Mucosa of rectum (tissue), 2 donors: ENCODE results near the gene LAMB4.

Source experiments
- H3K27ac ChIP-seq, 2 donors: one replicate each; pipeline ENCODE4 v1.7.0; 2013; ENCODE audit warnings: inconsistent platforms in 2 of 2, low read depth in 2 of 2, low read length in 2 of 2
- H3K27me3 ChIP-seq, 2 donors: one replicate each; pipeline ENCODE4 v1.7.0; 2013; ENCODE audit warnings: low read length in 2 of 2; ENCODE audit not compliant: control insufficient read depth in 2 of 2, insufficient read depth in 2 of 2
- H3K36me3 ChIP-seq, 2 donors: one replicate each; pipeline ENCODE4 v1.7.0; 2013; ENCODE audit warnings: low read length in 2 of 2; ENCODE audit not compliant: control insufficient read depth in 2 of 2, insufficient read depth in 2 of 2
- H3K4me1 ChIP-seq, 2 donors: one replicate each; pipeline ENCODE4 v1.7.0; 2013; ENCODE audit warnings: low read length in 2 of 2, mild to moderate bottlenecking in 1 of 2; ENCODE audit not compliant: control insufficient read depth in 2 of 2, insufficient read depth in 2 of 2
- H3K4me3 ChIP-seq, 2 donors: one replicate each; pipeline ENCODE4 v1.7.0; 2013; ENCODE audit warnings: low read length in 2 of 2
- H3K9ac ChIP-seq, 2 donors: one replicate each; pipeline ENCODE4 v1.7.0; 2013; ENCODE audit warnings: low read length in 2 of 2, low read depth in 1 of 2, mild to moderate bottlenecking in 1 of 2
- H3K9me3 ChIP-seq, 2 donors: one replicate each; pipeline ENCODE4 v1.7.0; 2013; ENCODE audit warnings: low read length in 2 of 2; ENCODE audit not compliant: control insufficient read depth in 2 of 2
- donor health status: healthy.
- donor health status: Normal muscosa, but diverticular disease.

LAMB4 gene

GRCh38 chr7:108132551-108133265, 2.5 kb upstream of the LAMB4 start:
- Histone ChIP-seq H3K9me3 (no peaks in the 10 kb centered on the region), H3K36me3 (no peaks in the 10 kb centered on the region), H3K27me3 (no peaks in the 10 kb centered on the region), H3K27ac (no peak overlapping the region), H3K9ac (no peak overlapping the region), H3K4me3 (no peak overlapping the region), H3K4me1 (no peaks in the 10 kb centered on the region)

DNA sequence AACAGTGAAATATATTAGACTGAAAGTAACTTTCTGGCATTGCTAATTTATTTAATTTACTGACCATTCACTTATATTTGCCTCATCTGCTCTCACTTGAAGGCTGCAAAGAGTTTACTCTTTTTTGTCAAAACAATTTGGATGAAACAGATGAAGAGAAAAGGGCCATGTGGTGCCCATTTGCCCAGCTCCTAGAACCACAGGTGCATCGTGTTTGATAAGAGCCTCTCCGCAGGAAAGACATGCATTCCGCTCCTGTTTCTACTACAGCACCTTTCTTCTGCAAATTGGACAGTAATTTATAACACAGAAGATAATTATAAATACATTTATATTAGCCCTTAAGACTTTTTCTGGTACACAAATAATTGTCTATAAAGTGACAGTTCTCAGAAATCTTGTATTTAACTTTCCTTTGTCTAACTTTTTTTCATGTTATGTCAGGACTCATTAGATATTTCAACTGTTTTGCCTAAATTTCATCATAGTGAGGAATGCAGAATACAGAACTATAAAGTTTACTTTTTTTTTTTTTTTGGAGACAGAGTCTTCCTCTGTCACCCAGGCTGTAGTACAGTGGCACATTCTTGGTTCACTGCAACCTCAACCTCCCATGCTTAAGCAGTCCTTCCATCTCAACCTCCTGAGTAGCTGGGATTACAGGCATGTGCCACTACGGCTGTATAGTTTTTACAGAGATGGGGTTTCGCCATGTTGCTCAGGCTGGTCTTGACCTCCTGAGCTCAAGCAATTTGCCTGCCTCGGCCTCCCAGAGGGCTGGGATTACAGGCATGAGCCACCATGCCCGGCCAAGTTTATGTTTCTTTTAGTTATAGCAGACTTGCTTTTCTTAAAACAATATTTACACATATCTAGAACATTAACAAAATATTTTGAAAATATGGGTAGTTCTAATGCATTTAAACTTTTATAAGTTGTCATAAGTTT, 869 bp downstream of the LAMB4 start:
- Histone ChIP-seq H3K4me1 (no peaks in the 10 kb centered on the region), H3K9ac (no peak overlapping the region), H3K9me3 (no peaks in the 10 kb centered on the region), H3K27me3 (no peaks in the 10 kb centered on the region), H3K4me3 (no peak overlapping the region), H3K36me3 (no peaks in the 10 kb centered on the region), H3K27ac (no peak overlapping the region)

DNA sequence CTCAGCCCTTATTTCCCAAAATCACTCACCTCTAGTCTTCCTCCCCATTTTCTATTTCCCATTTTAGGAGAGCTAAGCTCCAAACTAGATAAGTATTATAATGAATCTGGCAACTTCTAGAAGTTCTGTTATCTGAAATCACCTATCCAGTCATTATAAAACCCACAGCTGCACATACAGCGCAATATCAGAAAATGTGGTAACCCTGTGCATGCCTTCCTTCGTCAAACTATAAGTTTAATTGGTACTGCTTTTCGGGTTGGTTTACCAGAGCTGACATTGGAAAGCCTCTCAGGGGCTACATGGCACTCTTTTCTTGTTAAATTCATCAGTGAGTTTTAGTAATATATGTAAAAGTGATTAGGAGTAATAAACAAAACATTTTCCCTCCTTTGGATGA, 1.6 kb downstream of the LAMB4 start:
- no peak overlapping the region for H3K27ac ChIP-seq
- no peak overlapping the region for H3K4me3 ChIP-seq

DNA sequence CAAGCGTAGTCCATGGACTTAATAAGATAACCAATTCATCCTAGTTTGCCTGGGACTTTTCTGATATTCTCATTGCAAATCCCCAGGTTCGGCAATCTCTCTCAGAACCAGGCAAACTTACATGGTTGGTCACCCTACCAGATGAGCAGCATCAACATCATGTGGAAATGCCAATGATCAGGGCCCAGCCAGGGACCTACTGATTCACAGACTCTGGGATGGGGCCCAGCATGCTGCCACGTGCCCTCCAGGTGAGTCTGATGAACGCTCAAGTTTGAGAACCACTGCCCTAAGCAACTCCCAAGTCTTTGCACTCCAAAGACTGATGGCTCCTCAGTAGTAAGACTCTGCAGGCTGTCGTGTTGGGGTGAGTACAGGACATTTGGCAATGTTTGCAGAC, 2.7 kb downstream of the LAMB4 start:
- no peaks in the 10 kb centered on the region for H3K27me3 ChIP-seq
- no peaks in the 10 kb centered on the region for H3K9me3 ChIP-seq
- no peak overlapping the region for H3K9ac ChIP-seq
- H3K4me1 ChIP-seq = no peaks in the 10 kb centered on the region
- H3K27ac ChIP-seq = no peak overlapping the region
- no peak overlapping the region for H3K4me3 ChIP-seq
- H3K36me3 ChIP-seq = no peaks in the 10 kb centered on the region

More for the DNA sequence above, 1.6 kb downstream of the LAMB4 start:
- H3K27me3 ChIP-seq = no peaks in the 10 kb centered on the region
- H3K9ac ChIP-seq = no peak overlapping the region
- no peaks in the 10 kb centered on the region for H3K36me3 ChIP-seq
- no peaks in the 10 kb centered on the region for H3K9me3 ChIP-seq
- no peaks in the 10 kb centered on the region for H3K4me1 ChIP-seq

DNA sequence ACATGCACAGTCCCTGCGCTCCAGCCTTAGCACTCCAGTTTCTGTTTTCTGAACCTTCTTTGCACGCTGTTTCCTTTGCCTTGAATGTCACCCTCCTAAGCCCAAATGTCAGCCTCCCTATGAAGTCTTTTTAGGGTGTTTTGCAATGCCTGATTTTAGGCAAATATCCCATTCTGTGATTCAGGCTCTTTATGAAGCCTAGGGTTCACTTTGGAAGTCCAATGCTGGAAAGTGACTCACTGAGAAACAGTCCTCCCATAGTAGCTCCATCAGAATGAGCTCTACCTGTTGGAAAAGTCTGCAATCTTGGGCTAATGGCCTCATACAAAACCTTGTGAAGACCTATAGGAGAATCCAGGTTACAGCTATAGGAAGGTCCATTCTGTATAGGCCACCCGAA, 5.3 kb downstream of the LAMB4 start:
- Histone ChIP-seq H3K36me3 (no peaks in the 10 kb centered on the region), H3K9me3 (no peaks in the 10 kb centered on the region), H3K4me3 (no peak overlapping the region), H3K4me1 (no peaks in the 10 kb centered on the region), H3K9ac (no peak overlapping the region), H3K27ac (no peak overlapping the region), H3K27me3 (no peaks in the 10 kb centered on the region)

DNA sequence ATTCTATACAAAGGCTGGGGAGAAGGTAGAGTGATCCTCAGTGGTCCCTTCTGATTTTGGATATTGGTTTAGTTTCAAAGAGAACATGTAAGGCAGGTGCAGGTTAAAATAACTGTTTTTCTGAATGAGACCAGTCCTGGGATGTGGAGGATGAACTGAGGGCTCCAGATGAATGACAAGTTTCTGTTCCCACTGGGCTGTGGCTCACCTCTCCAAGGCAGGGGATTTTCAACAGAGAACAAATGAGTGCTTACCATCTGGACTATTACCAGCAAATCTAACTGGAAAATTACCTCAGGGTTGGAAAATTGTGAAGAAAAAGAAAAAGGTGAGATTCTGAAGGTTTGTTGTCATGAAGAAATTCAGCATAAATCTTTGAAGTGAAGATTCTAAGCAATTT, 8.0 kb downstream of the LAMB4 start:
- H3K27ac ChIP-seq = no peak overlapping the region
- no peaks in the 10 kb centered on the region for H3K36me3 ChIP-seq
- no peaks in the 10 kb centered on the region for H3K4me1 ChIP-seq
- no peak overlapping the region for H3K4me3 ChIP-seq
- H3K27me3 ChIP-seq = no peaks in the 10 kb centered on the region
- H3K9me3 ChIP-seq = no peaks in the 10 kb centered on the region
- no peak overlapping the region for H3K9ac ChIP-seq

- H3K4me1 ChIP-seq = no peaks in the 10 kb centered on the region
- no peak overlapping the region for H3K4me3 ChIP-seq
- H3K9ac ChIP-seq = no peak overlapping the region
- H3K36me3 ChIP-seq = no peaks in the 10 kb centered on the region
- no peak overlapping the region for H3K27ac ChIP-seq
- no peaks in the 10 kb centered on the region for H3K9me3 ChIP-seq
- no peaks in the 10 kb centered on the region for H3K27me3 ChIP-seq
These were observed 9.2 kb downstream of the LAMB4 start for GRCh38 chr7:108120933-108121332.

GRCh38 chr7:108120196-108120595, 10.0 kb downstream of the LAMB4 start:
- Histone ChIP-seq H3K9ac (no peak overlapping the region), H3K27ac (no peak overlapping the region)

GRCh38 chr7:108118959-108119358, 11.2 kb downstream of the LAMB4 start:
- Histone ChIP-seq H3K9ac (no peak overlapping the region), H3K4me3 (no peak overlapping the region), H3K36me3 (no peaks in the 10 kb centered on the region), H3K4me1 (no peaks in the 10 kb centered on the region), H3K9me3 (no peaks in the 10 kb centered on the region), H3K27ac (no peak overlapping the region), H3K27me3 (no peaks in the 10 kb centered on the region)

More at GRCh38 chr7:108120196-108120595, 10.0 kb downstream of the LAMB4 start:
- Histone ChIP-seq H3K27me3 (no peaks in the 10 kb centered on the region), H3K36me3 (no peaks in the 10 kb centered on the region), H3K9me3 (no peaks in the 10 kb centered on the region), H3K4me3 (no peak overlapping the region), H3K4me1 (no peaks in the 10 kb centered on the region)

GRCh38 chr7:108114117-108114841, 15.9 kb downstream of the LAMB4 start:
- H3K9me3 ChIP-seq = no peaks in the 10 kb centered on the region
- no peaks in the 10 kb centered on the region for H3K4me1 ChIP-seq
- no peak overlapping the region for H3K9ac ChIP-seq
- H3K4me3 ChIP-seq = no peak overlapping the region
- H3K27me3 ChIP-seq = no peaks in the 10 kb centered on the region
- H3K27ac ChIP-seq = peak overlapping the region in 1 of 2 donors; percentile 21
- H3K36me3 ChIP-seq = no peaks in the 10 kb centered on the region
